ENCODE data around the gene CAPN11.
A peak's percentile ranks its signal among the peaks of the same experiment; 100 is the strongest.

GRCh38 chr6:44219053-44219814 lies 60.6 kb downstream of the CAPN11 start:
- TF ChIP-seq CTCF (IDR thresholded peaks at IDR 0.05; ENCODE audit: borderline replicate concordance, extremely low read depth, low read length, poor library complexity, severe bottlenecking) = no peak
- peak; percentile 32 for TF ChIP-seq EZH2 (IDR thresholded peaks at IDR 0.05; ENCODE audit: borderline replicate concordance, low read depth, low read length, severe bottlenecking)

All from DND-41 (cell line).